GM19452 (cell line): ENCODE measurements around the gene FAM47E.

Source experiments
- ATAC-seq: cut with Tn5 transposase; IDR thresholded peaks from one replicate; pipeline ENCODE4 v1.9.1; 2021; ENCODE audit not compliant: unreplicated experiment

The FAM47E gene

GRCh38 chr4:76298227-76298626 lies 46.7 kb downstream of the FAM47E start:
- ATAC-seq: no peak

GRCh38 chr4:76300012-76300411 lies 48.5 kb downstream of the FAM47E start:
- ATAC-seq: no peak

GRCh38 chr4:76301068-76301774 lies 49.7 kb downstream of the FAM47E start:
- peak; percentile 99 for ATAC-seq

GRCh38 chr4:76301775-76302162 lies 50.2 kb downstream of the FAM47E start:
- no peak for ATAC-seq

GRCh38 chr4:76302826-76303438 lies 51.4 kb downstream of the FAM47E start:
- no peak for ATAC-seq

GRCh38 chr4:76305033-76305687 lies 53.6 kb downstream of the FAM47E start:
- no peak for ATAC-seq

- no peak for ATAC-seq
These were observed 54.7 kb downstream of the FAM47E start, which contains the start of gene STBD1 for GRCh38 chr4:76305971-76306881. Gene STBD1 (plus strand): TSS chr4:76306733. CDS start chr4:76306770, 37 bp downstream.

GRCh38 chr4:76306882-76307659 lies 55.5 kb downstream of the FAM47E start:
- no peak for ATAC-seq

- ATAC-seq: no peak
These were observed 56.1 kb downstream of the FAM47E start for GRCh38 chr4:76307660-76308014.

- ATAC-seq: no peak
These were observed 57.0 kb downstream of the FAM47E start for GRCh38 chr4:76308548-76308947.

GRCh38 chr4:76309939-76310550 lies 58.5 kb downstream of the FAM47E start:
- no peak for ATAC-seq

GRCh38 chr4:76310683-76311082 lies 59.2 kb downstream of the FAM47E start:
- ATAC-seq: no peak

GRCh38 chr4:76311896-76312331 lies 60.4 kb downstream of the FAM47E start:
- ATAC-seq: no peak

- ATAC-seq: no peak
These were observed 60.9 kb downstream of the FAM47E start for GRCh38 chr4:76312457-76312856.

- no peak for ATAC-seq
These were observed 62.0 kb downstream of the FAM47E start for GRCh38 chr4:76313547-76313946.

GRCh38 chr4:76315267-76315918 lies 63.9 kb downstream of the FAM47E start:
- no peak for ATAC-seq

GRCh38 chr4:76316131-76316530 lies 64.6 kb downstream of the FAM47E start:
- ATAC-seq: no peak

GRCh38 chr4:76322236-76322635 lies 70.7 kb downstream of the FAM47E start:
- ATAC-seq: no peak

GRCh38 chr4:76325072-76325471 lies 73.6 kb downstream of the FAM47E start:
- no peak for ATAC-seq
